Nephron (organoid): ENCODE measurements around the gene DUSP28.

Experiments used
- H3K27ac Mint-ChIP-seq, 3 experiments: 2 replicates each; pipeline ENCODE4 v1.8.0; 2020; ENCODE audit warnings: mixed read lengths in 3 of 3, mild to moderate bottlenecking in 2 of 3, moderate library complexity in 1 of 3
- H3K27me3 Mint-ChIP-seq: 2 replicates; pipeline ENCODE4 v1.8.0; 2021; ENCODE audit warnings: low read depth, mild to moderate bottlenecking, moderate library complexity, mixed read lengths
- H3K36me3 Mint-ChIP-seq: 2 replicates; pipeline ENCODE4 v1.8.0; 2020; ENCODE audit warnings: low read depth, mixed read lengths
- H3K4me1 Mint-ChIP-seq: 2 replicates; pipeline ENCODE4 v1.8.0; 2020; ENCODE audit warnings: mixed read lengths
- H3K4me3 Mint-ChIP-seq, 3 experiments: 2 replicates each; pipeline ENCODE4 v1.8.0; 2020; ENCODE audit warnings: mild to moderate bottlenecking in 3 of 3, mixed read lengths in 3 of 3, moderate library complexity in 2 of 3
- H3K9me3 Mint-ChIP-seq: 2 replicates; pipeline ENCODE4 v1.8.0; 2020; ENCODE audit warnings: mixed read lengths
- CTCF ChIP-seq, 3 experiments: fragments of 200-600 bp; sonication (generic); IDR thresholded peaks; one replicate each; pipeline ENCODE4 v1.5.0; 2021; ENCODE audit warnings: antibody characterized with exemption in 3 of 3; ENCODE audit not compliant: unreplicated experiment in 3 of 3

DUSP28 gene

GRCh38 chr2:240584486-240585031, 24.4 kb downstream of the DUSP28 start:
- Mint-ChIP-seq H3K4me3 (peak overlapping the region; percentile 96 to 99 (median 97)), H3K9me3 (no peaks in the 10 kb centered on the region), H3K27ac (peak overlapping the region in 2 of 3 experiments; percentile 23 to 51), H3K36me3 (peaks cover 38% of the 10 kb centered on the region), H3K4me1 (peaks cover 39% of the 10 kb centered on the region), H3K27me3 (no peaks in the 10 kb centered on the region)
- no peak for TF ChIP-seq CTCF (IDR thresholded peaks at IDR 0.05; ENCODE audit: unreplicated experiment in 3 of 3)

GRCh38 chr2:240585101-240585500, 24.9 kb downstream of the DUSP28 start:
- Mint-ChIP-seq H3K36me3 (peaks cover 35% of the 10 kb centered on the region), H3K4me1 (peaks cover 39% of the 10 kb centered on the region), H3K4me3 (peak overlapping the region; percentile 96 to 99 (median 97)), H3K27ac (peak overlapping the region in 2 of 3 experiments; percentile 23 to 51), H3K9me3 (no peaks in the 10 kb centered on the region), H3K27me3 (no peaks in the 10 kb centered on the region)
- no peak for TF ChIP-seq CTCF (IDR thresholded peaks at IDR 0.05; ENCODE audit: unreplicated experiment in 3 of 3)

GRCh38 chr2:240585681-240586197, 25.6 kb downstream of the DUSP28 start:
- no peak for TF ChIP-seq CTCF (IDR thresholded peaks at IDR 0.05; ENCODE audit: unreplicated experiment in 3 of 3)
- peaks cover 39% of the 10 kb centered on the region for H3K4me1 Mint-ChIP-seq
- H3K27ac Mint-ChIP-seq, result peak overlapping the region; percentile 83 to 95 (median 93)
- no peaks in the 10 kb centered on the region for H3K9me3 Mint-ChIP-seq
- H3K36me3 Mint-ChIP-seq, result peaks cover 29% of the 10 kb centered on the region
- H3K4me3 Mint-ChIP-seq, result peak overlapping the region; percentile 96 to 99 (median 97)
- H3K27me3 Mint-ChIP-seq, result no peaks in the 10 kb centered on the region

- Mint-ChIP-seq H3K9me3 (no peaks in the 10 kb centered on the region), H3K4me3 (peak within 1 kb of the TSS; percentile 96 to 99 (median 97)), H3K36me3 (peaks cover 28% of the 10 kb centered on the region), H3K4me1 (peaks cover 39% of the 10 kb centered on the region), H3K27ac (peak within 1 kb of the TSS; percentile 83 to 95 (median 93)), H3K27me3 (no peaks in the 10 kb centered on the region)
- TF ChIP-seq CTCF (IDR thresholded peaks at IDR 0.05; ENCODE audit: unreplicated experiment in 3 of 3), result no peak
These were observed 26.2 kb downstream of the DUSP28 start, which contains the start of gene CAPN10 for GRCh38 chr2:240586198-240586918. Gene CAPN10, plus strand, starts transcription at chr2:240586734. Its CDS starts 178 bp downstream, at chr2:240586912.

GRCh38 chr2:240586919-240587800, 27.0 kb downstream of the DUSP28 start:
- H3K4me3 Mint-ChIP-seq, result peak overlapping the region; percentile 79 to 97 (median 93)
- no peak for TF ChIP-seq CTCF (IDR thresholded peaks at IDR 0.05; ENCODE audit: unreplicated experiment in 3 of 3)

More at GRCh38 chr2:240586919-240587800, 27.0 kb downstream of the DUSP28 start:
- H3K36me3 Mint-ChIP-seq, result peaks cover 23% of the 10 kb centered on the region
- H3K27me3 Mint-ChIP-seq, result no peaks in the 10 kb centered on the region
- no peaks in the 10 kb centered on the region for H3K9me3 Mint-ChIP-seq
- peaks cover 37% of the 10 kb centered on the region for H3K4me1 Mint-ChIP-seq
- peak overlapping the region in 2 of 3 experiments; percentile 5 to 14 for H3K27ac Mint-ChIP-seq
